Thoracic aorta (tissue), 2 donors: ENCODE data around the gene MRGPRD. TPM values are rescaled to one million over a fixed set of nuclear protein-coding genes. Genes with fewer than 3 reads are reported as not detected.

Source experiments
- ATAC-seq: fragments of 150-250 bp; one replicate; pipeline ENCODE4 v1.8.0; 2017; ENCODE audit warnings: low read depth; ENCODE audit not compliant: insufficient number of reproducible peaks, low FRiP score
- DNase-seq: peaks from one replicate; pipeline ENCODE4 v3.0.0-alpha.2; 2020; ENCODE audit warnings: low spot score
- H3K27ac ChIP-seq, 2 donors: fragments of 200-600 bp; sonication (generic); 1 replicate in 1 of 2; 2 replicates in 1 of 2; pipeline ENCODE4 v1.5.1; 2016; ENCODE audit warnings: mild to moderate bottlenecking in 2 of 2, moderate library complexity in 2 of 2
- H3K27me3 ChIP-seq: fragments of 200-600 bp; sonication (generic); replicated peaks from 2 replicates; pipeline ENCODE4 v1.6.0; 2016; ENCODE audit warnings: mild to moderate bottlenecking; ENCODE audit not compliant: insufficient read depth
- H3K36me3 ChIP-seq: fragments of 200-600 bp; sonication (generic); one replicate; pipeline ENCODE4 v1.5.1; 2016
- H3K4me1 ChIP-seq, 2 donors: fragments of 200-600 bp; sonication (generic); 1 replicate in 1 of 2; 2 replicates in 1 of 2; pipeline versions ENCODE4 v1.5.1 to v1.6.0; 2016; ENCODE audit warnings: low read depth in 2 of 2, mild to moderate bottlenecking in 1 of 2; ENCODE audit not compliant: control insufficient read depth in 1 of 2
- H3K4me3 ChIP-seq: fragments of 200-600 bp; sonication (generic); 2 replicates; pipeline ENCODE4 v1.5.1; 2016; ENCODE audit warnings: mild to moderate bottlenecking
- H3K9me3 ChIP-seq: fragments of 200-600 bp; sonication (generic); 2 replicates; pipeline ENCODE4 v1.5.1; 2016
- total RNA-seq, 2 donors: library from RNA; depleted of rRNA; stranded (reverse); fragments of >200 nt; gene quantifications; one replicate each; pipeline versions ENCODE4 v1.1.0 to v1.2.3, GENCODE V29; 2016
- TF ChIP-seq, protein P1 (sequence below): fragments of 200-600 bp; sonication (generic); IDR thresholded peaks from one replicate; pipeline ENCODE4 v1.5.1; 2019; ENCODE audit warnings: antibody characterized with exemption

The MRGPRD gene
- total RNA-seq, 2 donors from 2014 or later: 5.0 TPM; not detected in 1

DNA sequence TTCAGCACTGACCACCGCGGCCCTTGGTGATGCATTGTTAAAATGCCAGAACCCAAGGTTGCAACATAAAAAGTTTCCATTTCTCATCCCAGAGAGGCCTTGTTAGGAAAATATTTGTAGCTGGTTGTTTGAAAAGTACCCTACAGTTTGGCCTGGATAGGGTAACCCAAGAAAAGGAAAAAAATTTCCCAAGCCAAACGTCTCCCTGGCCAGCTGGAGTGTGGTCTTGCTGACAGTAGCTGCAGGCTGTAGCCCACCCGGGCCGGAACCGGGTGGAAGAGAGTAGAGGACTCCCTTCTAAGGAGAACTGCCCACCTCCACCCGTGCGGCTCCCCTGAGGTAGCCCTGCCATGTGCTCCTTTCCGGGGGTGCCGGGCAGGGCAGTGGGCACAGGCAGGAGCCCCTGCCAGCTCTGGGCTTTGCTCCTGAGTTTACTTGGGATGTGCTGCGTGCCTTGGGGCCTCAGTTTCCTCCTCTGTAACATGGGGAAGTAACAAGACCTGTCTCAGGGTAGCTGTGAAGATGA lies 38.6 kb downstream of the MRGPRD start:
- peak overlapping the region; percentile 26 for H3K4me3 ChIP-seq
- no peak for ATAC-seq
- peak overlapping the region; percentile 97 to 99 for H3K27ac ChIP-seq

DNA sequence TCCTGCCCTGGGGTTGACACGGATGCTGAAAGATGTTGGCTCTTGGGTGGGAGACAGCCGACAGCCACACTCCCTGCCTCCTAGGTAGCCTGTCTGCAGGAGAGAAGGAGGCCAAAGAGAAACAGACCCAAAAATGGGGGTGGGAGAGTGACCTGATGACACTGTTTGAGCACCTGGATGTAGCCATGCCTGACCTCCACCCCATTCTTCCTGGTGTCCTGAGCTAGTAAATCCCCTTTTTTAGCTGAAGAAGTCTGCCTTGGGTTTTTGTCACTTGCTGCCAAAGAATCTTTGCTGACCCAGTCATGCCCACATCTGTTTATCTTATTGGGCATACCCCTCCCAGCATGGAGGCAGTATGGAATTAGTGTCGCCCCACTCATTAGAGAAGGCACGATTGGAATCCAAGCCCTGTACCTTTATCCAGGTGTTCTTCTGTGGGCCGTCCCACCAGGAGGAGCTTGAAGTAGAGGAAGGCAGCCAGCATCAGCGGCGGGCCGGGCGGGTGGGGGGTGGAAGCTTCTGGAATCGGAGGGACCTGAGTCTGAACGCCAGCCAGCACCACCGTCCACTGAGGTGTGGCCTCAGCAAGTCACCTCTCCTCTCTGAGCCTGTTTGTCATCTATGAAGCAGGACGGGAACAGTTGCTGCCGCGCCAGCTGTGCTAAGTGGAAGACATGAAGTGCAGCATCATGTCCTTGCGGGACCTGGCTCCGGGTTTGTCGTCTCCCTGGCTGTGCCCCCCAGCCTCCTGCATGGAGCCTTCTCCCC lies 39.3 kb downstream of the MRGPRD start:
- H3K27ac ChIP-seq: peak overlapping the region; percentile 97 to 99
- ATAC-seq (no peak), DNase-seq (no peak)
- no peaks in the 10 kb centered on the region for H3K9me3 ChIP-seq
- TF ChIP-seq, protein P1, sequence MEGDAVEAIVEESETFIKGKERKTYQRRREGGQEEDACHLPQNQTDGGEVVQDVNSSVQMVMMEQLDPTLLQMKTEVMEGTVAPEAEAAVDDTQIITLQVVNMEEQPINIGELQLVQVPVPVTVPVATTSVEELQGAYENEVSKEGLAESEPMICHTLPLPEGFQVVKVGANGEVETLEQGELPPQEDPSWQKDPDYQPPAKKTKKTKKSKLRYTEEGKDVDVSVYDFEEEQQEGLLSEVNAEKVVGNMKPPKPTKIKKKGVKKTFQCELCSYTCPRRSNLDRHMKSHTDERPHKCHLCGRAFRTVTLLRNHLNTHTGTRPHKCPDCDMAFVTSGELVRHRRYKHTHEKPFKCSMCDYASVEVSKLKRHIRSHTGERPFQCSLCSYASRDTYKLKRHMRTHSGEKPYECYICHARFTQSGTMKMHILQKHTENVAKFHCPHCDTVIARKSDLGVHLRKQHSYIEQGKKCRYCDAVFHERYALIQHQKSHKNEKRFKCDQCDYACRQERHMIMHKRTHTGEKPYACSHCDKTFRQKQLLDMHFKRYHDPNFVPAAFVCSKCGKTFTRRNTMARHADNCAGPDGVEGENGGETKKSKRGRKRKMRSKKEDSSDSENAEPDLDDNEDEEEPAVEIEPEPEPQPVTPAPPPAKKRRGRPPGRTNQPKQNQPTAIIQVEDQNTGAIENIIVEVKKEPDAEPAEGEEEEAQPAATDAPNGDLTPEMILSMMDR: no peak
- H3K4me1 ChIP-seq: peaks cover 27 to 64% of the 10 kb centered on the region in 2 donors
- no peaks in the 10 kb centered on the region for H3K27me3 ChIP-seq
- peak overlapping the region; percentile 26 for H3K4me3 ChIP-seq
- peaks cover 21% of the 10 kb centered on the region for H3K36me3 ChIP-seq

More for the DNA sequence above, 38.6 kb downstream of the MRGPRD start:
- TF ChIP-seq, protein P1: no peak
- Histone ChIP-seq H3K36me3 (peaks cover 14% of the 10 kb centered on the region), H3K27me3 (no peaks in the 10 kb centered on the region), H3K9me3 (no peaks in the 10 kb centered on the region), H3K4me1 (peaks cover 31 to 70% of the 10 kb centered on the region in 2 donors)
- no peak for DNase-seq

DNA sequence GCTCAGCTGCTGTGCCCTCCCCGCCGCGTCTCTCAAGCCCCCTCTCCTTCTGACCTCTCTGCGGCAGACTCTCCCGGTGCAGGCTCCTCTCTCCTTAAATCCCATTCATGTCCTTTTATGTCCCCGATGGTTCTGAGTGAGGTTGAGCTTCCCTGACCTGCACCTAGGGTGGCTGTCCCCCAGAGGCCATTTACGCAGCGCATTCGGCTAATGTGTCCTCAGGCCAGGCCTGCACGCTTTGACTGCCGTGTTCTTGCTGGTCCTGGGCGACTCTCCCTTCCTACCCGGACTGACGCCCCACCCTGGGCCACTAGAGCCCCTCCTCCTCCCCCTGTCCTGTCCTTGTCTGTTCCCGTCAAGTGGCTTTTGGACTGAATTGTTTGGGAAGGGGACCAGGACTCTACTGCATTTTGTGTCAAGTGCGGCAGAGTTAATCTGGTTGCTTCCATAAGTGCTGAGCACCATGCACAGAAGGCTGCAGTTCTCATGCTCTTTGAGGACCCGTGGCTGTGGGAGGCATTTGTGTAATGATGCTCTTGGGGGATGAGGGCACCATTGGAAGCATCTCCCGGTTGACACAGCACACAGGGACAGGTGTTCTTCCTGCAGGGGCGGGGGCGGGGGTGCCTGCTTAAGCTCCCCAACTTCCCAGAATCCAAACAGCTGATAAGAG lies 40.0 kb downstream of the MRGPRD start:
- Histone ChIP-seq H3K9me3 (no peaks in the 10 kb centered on the region), H3K4me1 (peaks cover 27 to 57% of the 10 kb centered on the region in 2 donors), H3K27me3 (no peaks in the 10 kb centered on the region), H3K27ac (peak overlapping the region; percentile 97 to 99), H3K36me3 (peaks cover 27% of the 10 kb centered on the region), H3K4me3 (no peak overlapping the region)
- ATAC-seq (no peak), DNase-seq (no peak)
- TF ChIP-seq, protein P1: no peak

DNA sequence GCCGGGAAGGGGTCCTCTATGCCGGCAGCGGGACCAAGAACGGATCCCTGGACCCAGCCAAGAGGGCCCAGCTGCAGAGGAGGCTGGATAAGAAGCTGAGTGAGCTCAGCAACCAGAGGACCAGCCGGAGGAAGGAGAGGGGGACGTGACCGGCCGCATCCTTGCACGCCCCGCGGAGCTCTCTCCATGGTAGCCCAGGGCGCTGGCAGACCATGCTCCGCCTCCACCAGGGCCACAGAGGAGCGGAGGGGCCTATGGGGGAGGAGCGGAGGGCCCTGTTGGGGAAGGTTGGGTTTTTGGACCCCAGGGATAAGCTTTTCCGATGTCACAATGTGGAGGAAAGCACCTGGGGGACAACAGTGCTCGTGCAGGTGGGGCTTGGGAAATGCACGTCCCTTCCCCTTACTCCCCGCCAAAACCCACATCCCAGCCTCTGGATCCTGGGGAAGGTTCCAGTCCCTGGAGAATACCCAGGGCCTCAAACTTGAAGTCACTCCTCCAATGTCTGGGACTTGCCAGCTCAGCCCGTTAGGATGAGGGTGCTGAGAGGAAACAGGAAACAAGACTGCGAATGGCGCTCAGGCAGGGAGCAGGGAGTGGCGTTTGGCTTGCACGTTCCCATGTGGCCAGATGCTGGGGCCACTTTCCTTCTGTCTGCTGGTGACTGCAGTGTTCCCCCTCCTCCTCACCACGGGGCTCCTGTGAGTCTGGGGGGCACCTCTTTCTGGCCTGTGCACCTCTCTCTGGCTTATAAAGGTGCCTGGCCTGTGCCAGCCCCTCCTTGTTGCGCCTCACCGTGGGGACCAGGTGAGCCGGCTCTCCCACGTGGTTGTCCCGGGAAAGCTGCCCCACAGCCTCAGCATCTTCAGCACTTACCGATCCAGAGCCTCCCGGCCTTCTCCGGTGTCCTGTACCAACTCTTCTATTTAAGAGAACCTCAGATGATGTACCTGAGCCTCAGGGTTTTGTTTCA lies 40.9 kb downstream of the MRGPRD start:
- H3K27ac ChIP-seq: peak overlapping the region; percentile 97 to 99
- ATAC-seq (no peak), DNase-seq (no peak)
- no peak overlapping the region for H3K4me3 ChIP-seq
- TF ChIP-seq, protein P1: no peak
- H3K4me1 ChIP-seq: peaks cover 27 to 47% of the 10 kb centered on the region in 2 donors
- H3K36me3 ChIP-seq: peaks cover 35% of the 10 kb centered on the region
- no peaks in the 10 kb centered on the region for H3K9me3 ChIP-seq
- no peaks in the 10 kb centered on the region for H3K27me3 ChIP-seq
